SK-N-MC (cell line): ENCODE data around the gene DCUN1D5.

Experiments used
- EZH2 ChIP-seq: fragments of 200-600 bp; sonication (generic); IDR thresholded peaks from one replicate; pipeline ENCODE4 v1.6.1; 2017; ENCODE audit warnings: antibody characterized with exemption
- FOXP2 ChIP-seq: optimal IDR thresholded peaks from 2 replicates; pipeline ENCODE3; 2011; ENCODE audit warnings: mild to moderate bottlenecking, moderate library complexity; ENCODE audit not compliant: insufficient read depth; ENCODE audit errors: extremely low read length, control extremely low read depth
- POLR2AphosphoS5 ChIP-seq: IDR thresholded peaks from 2 replicates; pipeline ENCODE4 v1.6.1; 2012; ENCODE audit warnings: mild to moderate bottlenecking, low read depth, low read length, borderline replicate concordance

- TF ChIP-seq POLR2AphosphoS5: no peak
- TF ChIP-seq EZH2: no peak
- TF ChIP-seq FOXP2: no peak
Measured at GRCh38 chr11:103069367-103069766, 22.6 kb downstream of the DCUN1D5 start.
